NCI-H345 treated with DMSO at 0.1 percent for 48 hours (cell line): ENCODE data around the gene IGF1R.

Experiments
- DNase-seq: peaks from one replicate; lab custom pipeline; 2025; ENCODE audit not compliant: unreplicated experiment; lab: John Stamatoyannopoulos, UW

The IGF1R gene

DNA sequence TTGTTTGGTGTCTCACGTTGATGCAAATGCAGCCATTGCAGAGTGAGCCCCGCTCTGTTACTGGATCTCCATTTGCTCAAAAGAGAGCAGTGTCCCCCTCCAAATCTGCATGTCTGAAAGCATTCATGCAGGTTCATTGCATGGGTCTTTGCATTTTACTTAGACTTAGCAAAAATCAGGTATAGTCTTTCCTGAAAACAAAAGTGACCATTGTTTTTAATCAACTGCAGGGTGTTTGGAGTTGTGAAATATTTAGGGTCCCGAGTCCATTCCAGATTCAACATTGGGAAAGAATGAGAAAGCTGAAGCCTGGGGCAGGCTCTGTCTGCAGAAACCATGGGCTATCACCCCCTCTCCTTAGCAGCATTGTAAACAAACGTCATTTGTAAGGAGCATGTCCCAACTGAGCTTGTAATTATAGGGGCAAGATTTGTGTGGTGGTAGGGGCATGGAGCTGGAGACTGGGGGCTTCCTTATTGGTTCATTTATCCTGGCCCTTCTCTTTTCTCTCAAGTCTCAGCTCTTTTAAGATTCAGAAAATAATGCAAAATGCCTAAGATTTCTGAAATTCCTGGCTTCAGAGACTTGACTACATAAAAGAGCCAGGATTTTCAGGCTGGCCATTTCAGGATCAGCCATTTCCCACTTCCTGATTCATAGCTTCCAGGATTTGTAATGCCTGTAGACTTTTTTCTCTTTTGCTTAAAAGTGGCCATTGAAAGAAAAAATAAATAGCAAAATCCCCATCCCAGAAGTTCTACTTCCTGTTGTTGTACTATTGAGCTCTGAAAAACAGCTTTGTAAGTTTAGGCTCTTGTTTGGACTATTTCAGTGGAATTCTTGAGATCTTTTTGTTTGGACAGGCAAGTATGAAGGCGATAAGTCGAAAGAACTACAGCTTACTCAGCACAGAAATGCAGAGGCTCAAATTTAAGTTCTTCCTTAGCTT, 23.0 kb downstream of the IGF1R start:
- DNase-seq = no peak

DNA sequence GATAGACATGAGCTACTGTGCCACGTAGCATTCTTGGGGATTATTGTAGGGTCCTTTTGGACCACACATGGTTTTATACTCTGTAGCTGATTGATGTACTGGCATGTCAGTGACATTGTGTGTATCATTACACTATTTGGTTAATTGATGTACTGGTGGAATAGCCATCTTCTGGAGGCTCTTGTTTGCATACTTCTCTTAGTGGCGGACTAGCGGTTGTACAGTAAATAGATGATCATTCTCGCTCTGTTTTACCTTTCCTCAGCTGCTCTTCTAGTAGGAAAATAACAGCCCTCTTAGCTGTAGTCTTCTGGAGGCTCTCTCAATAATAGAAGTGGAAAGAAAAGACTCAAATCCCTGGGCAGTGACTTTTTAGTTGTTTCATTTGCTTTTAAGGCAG, 24.8 kb downstream of the IGF1R start:
- no peak for DNase-seq

DNA sequence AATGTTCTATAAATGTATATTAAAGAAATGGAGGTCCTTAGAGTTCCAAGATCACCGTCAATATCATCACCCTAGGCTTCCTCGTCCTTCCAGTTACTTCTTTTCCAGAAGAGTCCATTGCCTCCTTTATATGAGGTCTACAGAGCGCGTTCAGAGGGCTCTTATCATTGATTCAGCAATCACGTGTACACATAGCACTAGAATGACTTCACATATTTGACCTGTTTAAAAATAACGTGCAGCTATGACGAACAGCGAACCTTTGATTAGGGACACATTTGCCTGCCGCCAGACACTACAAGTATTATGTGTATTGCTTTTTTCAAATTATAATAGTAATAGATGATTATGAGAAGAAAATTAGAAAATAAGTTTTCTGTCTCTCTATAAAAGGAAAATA, 26.0 kb downstream of the IGF1R start:
- no peak for DNase-seq

DNA sequence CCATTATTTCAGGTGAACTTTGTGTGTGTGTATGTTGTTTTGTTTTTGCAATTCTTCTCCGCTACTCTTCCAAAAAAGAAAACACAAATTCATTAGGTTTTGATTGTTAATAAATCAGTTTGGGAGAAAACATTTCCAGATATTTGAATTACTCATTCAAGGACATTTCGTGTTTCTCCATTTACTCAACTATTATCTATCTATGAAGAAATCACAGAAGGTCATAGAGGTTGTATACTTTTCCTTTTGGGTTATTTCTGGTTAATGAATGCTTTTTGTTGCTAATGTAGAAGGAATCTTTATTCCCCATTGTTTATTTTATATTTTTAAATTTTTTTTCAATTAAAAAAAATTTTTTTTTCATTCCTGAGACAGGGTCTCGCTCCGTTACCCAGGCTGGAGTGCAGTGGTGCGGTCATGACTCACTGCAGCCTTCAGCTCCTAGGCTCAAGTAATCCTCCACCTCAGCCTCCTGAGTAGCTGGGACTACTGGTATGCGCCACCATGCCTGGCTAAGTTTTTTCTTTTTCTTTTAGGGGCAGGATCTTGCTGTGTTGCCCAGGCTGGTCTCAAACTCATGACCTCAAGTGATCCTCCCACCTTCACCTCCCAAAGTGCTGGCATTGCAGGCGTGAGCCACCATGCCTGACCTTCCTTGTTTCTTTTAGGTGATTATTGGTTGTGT, 28.4 kb downstream of the IGF1R start:
- no peak for DNase-seq

DNA sequence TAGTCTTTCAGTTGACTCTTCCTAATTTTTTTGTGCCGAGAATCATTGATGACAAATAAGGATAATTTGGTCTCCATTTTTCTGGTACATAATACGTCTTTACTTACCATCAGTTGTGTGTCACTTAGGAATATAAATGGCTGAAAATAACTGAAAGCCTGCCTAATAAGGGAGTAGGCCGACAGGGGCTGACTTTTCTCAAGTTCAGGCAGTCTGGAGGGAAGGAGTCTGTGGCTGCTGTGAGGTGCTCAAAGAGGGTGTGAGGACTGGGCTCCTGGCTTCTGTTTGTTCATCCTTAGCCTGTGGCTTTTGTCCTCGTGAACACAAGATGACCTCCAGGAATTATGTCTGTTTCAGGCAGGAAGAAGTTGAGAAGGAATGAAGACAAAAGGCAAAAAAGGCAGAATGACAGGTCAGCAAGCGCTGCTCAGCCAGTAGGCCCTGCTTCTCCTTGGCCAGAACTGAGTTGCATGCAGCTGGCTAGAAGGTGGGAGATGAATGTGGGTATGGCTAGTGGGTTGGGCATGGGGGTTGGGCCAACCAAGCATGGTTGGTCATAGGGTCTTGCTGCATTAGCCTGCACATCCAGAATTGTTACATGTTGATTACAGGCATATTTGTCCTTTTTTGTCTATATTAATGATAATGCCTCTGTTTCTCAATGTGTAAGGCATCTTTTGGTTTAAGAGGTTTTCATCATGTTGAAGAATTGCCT, 29.2 kb downstream of the IGF1R start:
- DNase-seq = no peak

DNA sequence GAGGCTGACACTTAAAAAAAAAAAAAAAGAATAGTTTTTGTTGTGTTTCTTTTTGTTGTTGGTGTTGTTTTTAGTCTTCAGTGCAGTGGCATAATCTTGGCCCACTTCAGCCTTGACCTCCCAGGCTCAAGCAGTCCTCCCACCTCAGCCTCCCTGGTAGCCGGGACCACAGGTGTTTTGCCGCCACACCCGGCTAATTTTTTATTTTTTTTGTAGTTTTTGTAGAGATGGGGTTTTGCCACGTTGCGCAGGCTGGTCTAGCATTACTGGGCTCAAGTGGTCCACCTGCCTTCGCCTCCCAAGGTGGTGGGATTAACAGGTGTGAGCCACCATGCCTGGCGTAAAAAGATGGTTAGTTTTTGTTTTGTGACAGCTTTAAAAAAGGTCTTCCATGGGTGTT, 30.1 kb downstream of the IGF1R start:
- DNase-seq = no peak

DNA sequence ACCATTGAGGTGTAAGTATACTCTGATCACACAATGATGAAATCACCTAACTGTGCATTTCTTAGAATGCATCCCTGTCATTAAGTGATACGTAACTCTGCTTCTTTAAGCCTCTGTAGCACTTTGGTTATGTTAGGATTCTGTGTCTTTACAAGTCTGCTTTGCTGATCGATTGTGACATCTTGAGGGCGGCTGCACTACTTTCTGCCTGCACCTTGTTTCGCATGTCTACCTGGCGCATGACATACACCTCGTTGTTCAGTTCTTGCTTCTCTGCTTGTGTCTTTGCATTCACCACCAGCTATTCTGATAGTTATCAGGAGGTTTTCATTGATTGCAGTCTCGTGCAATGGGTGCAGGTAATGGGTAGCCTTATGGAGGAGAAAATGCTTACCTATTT, 32.7 kb downstream of the IGF1R start:
- no peak for DNase-seq

DNA sequence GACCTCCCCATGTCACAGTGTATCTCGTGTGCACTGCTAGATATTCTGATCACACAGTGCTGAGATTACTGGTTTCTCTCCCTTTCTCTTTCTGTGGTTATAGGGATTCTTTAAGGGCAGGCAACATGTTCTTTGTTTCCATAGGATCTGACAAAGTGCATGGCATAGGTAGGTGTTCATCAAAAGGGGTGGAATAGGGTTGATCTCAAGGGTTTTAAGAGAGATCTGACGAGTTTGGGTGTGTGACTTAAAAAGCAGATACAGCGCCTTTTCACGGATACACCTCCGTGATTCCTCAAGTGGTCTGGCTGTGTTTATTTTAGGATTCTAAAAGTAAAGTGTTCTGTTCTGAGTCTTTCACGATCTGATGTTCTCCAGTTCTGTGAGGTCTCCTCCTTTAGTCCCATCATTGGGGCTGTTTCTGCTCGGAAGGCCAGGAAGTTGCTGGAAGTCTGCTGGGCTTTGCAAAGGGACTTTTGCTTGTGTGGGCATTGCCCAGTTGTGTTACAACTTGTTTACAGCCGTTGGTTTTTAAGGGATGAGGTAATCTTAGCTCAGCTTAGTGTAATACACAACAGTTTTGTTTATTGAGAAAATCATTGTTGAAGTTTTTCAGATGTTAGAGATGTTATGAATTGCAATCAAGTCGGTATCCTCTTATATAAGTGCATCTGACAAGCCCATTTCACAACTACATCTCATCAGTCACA, 34.8 kb downstream of the IGF1R start:
- DNase-seq = no peak

DNA sequence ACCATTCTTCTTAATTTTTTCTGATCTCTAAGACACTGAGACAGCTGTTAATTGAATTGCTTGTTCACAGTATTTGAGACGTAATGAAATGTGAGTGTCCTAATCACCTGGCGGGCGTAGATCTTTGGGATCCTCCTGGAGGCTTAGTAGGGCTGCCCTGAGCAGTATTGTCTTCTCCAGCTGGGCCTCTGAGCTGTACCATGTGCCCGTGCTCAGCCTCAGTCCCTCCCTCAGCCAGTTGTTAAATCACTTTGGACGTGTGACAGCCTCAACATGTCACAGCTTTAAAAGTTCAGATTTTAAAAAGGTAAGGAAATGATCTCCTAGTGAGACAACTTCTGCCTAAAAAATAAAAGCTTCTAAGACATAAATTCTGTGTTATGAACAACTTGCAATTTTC, 35.5 kb downstream of the IGF1R start:
- no peak for DNase-seq

DNA sequence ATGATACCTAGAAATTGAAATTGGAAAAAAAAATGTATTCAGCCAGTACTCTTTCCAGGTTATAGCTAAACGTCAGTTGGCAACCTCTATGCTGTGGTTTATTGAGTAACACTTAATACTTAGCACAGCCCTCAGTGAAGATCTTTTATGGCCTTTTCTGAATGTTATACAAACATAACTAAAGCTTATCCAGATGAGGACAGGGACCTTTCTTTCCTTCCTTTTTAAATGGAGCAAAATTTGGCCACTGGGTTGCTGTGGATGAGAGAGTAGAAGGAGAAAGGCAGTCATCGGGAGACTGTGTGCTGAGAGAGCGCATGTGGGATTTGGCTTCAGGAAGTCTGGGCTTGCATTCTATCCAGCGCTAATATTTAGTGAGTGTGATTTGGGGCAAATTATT, 36.1 kb downstream of the IGF1R start:
- DNase-seq = no peak

DNA sequence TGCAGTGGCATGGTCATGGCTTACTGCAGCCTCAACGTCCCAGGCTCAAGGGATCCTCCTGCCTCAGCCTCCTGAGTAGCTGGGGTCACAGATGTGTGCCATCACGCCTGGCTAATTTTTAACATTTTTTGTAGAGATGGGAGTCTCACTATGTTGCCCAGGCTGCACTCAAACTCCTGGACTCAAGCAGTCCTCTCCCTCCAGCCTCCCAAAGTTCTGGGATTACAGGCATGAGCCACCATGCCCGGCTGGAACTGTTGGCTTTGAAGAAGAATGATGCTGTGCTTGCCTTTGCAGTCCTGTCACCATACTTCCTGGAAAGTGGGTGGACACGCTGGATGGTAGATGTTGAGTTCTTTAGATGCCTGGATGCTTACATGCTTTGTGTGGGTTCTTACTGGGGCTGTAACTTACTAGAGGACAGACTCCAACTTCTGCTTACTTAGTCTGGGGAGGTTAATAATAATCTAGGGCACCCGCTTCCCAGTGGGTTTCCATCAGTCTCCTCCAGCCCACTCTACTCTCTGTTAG, 36.7 kb downstream of the IGF1R start:
- DNase-seq = no peak

DNA sequence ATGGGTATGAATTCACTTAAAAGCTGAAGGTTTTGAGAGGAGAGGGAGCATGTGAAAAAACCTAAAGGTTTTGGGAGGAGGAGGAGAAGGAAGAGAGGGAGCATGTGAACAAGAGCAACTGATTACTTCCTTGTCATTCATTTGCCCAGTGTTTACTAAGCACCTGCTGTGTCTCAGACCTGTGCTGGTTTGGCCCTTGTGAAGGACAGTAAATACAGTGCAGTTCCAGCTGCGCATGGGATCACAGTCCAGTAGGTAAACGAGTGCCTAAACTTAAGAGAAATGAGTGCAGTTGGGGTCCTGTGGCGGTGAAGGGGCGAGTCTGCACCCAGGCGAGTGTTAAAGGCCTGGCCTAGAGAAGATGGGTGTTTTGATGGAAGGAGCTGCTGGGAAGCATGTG, 38.6 kb downstream of the IGF1R start:
- DNase-seq = no peak

DNA sequence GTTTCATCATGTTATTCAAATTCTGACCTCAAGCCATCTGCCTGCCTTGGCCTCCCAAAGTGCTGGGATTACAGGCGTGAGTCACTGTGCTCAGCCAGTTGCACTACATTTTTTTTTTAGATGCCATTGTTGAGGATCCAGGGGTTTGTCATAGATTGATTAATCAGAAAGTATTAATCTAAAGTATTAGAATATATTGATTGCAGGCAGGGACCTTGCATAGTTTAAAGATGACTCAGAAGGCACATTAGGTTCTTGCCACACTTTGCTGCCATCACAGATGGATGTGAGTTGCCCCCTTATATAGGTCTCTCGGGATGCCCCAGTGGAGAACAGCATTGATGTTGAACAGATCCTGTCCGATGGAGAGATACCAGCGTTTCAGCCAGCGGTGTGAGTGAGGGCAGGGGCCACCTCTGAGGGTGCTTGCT, 41.1 kb downstream of the IGF1R start:
- DNase-seq = no peak

DNA sequence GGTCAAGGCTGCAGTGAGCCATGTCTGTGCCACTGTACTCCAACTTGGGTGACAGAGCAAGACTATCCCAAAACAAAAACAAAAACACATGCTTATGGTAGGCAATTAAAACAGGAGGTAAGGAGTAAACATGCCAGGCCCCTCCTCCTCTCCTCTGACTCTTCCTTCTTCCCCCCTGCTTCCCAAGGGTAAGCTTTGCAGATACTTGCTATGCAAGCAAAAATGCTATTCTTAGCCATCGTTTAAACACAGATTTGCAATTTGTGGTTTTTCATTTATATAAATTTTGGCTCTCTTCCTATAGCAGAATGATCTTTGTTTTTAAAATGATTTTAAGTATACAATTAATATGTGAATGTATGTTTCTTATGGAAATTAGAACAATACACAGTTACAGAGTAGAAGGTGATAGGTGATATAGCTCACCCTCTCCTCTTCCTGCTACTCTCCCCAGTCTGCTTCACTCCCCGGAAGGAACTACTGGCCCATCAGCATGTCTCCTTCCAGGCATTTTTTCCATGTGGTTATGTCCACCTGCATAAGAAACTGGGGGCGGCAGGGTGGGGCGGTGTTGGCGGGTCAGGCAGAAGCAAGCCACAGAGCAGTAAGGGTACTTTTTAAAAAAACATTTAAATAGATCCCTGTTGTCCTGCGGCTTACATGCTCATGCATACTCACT, 42.1 kb downstream of the IGF1R start:
- DNase-seq = no peak

DNA sequence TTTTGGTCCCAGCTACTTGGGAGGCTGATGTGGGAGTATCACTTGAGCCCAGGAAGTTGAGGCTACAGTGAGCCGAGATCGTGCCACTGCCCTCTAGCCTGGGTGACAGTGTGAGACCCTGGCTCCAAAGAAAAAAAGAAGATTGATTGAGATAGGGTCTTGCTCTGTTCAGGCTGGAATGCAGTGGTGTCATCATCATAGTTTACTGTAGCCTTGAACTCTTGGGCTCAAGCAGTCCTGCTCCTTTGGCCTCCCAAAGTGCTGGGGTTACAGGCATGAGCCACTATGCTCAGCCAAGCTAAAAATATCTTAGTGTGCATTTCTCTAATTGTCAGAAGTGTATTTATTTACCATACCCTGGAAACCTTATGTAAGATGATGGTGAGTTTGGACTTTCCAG, 43.9 kb downstream of the IGF1R start:
- no peak for DNase-seq

DNA sequence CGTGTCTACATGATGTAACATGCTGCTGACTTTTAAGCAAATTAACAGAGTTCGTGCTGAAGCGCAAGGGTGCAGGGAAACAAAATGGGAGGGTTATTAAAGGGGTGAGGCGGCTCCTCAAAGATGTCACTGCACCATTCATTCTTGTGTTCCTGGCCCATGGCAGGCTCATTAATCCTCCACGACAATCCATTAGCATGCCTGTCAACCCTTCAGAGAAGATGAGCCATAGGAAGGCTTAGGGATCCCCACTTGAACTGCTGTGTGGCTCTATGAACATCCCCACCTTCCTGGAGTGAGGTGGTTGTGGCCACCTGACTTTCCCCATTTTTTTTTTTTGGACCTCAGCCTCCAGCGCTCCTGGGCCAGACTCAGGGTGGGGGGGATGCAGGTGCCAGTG, 45.8 kb downstream of the IGF1R start:
- DNase-seq = no peak

DNA sequence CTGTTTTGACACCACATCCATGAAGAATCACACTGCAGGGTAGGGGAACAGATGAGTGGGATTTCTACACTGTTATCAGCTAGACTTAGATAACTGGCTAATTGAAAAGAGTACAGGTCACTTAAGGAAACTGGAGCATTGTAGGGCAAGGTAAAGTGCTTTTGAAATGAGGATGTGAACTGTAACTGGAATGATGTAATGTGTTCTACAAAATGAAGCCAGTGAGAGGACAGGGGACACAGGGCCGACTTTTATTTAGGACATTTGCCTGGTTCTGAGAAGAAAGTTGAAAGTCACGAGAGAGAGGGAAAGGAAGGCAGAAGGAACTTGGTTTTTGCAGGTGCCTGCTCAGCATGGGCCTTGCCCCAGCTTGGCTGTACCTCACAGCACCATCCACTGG, 50.5 kb downstream of the IGF1R start:
- DNase-seq = no peak

DNA sequence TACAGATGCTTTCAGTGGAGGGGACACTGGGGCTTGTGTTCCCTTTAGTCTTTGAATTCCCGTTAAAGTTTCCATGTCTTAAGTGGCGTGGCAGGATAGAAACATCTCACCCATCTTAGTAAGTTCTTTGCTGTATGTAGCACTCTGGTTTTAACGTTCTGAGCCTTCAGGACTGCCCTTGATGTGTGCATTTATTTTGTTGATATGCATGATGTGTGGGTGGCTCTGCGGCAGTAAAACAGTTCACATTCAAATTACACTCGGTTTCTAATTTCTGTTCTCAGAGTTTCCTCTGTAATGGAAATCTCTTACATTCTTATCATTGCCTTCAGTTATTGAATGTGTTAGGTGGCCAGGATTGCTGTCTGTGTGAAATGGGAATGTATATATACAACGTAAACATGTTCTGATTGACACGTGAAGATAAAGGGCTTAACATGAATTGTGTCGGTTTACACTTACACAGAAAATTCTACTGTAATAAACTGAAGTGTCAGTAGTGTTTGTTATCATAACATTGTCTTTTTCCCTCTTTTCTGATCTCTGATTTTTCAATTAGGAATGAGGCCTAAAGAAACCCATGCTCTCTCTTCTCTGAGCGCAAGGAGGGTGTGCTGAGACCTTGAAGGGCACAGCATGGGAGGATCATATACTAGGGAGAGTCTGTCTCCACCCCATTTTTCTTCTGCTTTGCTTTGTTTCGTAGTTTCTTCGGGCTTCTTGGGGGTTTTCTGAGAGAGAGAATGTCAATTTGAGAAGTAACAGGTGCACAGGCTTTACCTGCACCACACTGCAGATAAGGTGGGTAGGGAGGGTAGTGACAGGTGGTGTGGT, 51.5 kb downstream of the IGF1R start:
- no peak for DNase-seq

DNA sequence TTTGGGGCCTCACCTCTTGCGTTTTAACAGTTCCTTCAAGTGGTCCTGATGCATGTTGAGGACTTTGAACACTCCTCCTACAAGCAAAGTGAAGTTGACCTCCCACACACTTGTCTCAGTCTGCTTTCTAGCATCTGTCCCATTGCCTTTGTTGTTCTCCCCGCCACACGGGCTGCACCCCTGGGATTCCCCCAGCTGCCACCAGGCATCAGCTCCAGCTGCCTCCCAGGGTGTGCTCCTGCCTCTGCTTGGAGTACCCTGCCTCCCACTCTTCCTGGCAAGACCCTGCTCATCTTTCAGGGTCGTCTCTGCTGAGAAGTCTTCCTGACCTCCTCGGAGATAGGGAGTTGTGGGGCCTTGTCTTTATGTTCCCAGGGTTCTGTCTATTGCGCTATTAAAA, 52.2 kb downstream of the IGF1R start:
- DNase-seq = no peak
